H1 (cell line): Measurements from ENCODE around the gene TGOLN2. TPM values are rescaled to one million over a fixed set of nuclear protein-coding genes. Genes with fewer than 3 reads are reported as not detected.

ENCODE experiments used
- CTCF ChIA-PET: fragments of 300-600 bp; sonication (Branson Sonifier 250); formaldehyde crosslinking; loops from one replicate; lab custom pipeline; 2021; ENCODE audit not compliant: partially characterized antibody; lab: Charles Lee
- POLR2A ChIA-PET: fragments of 300-600 bp; sonication (Branson Sonifier 250); formaldehyde crosslinking; loops from one replicate; lab custom pipeline; 2021; ENCODE audit warnings: inconsistent platforms; ENCODE audit not compliant: partially characterized antibody; lab: Charles Lee
- DNase-seq, 2 experiments: peaks; one replicate each; pipeline versions ENCODE4 v3.0.0 to v3.0.0-alpha.2; 2010 to 2022; ENCODE audit warnings: low spot score in 2 of 2, low read depth in 1 of 2, mixed read lengths in 1 of 2
- FAIRE-seq: peaks from 2 replicates; lab custom pipeline; 2011; peaks lifted over from hg19 to GRCh38; lab: Jason Lieb, UNC
- H2AFZ ChIP-seq: 2 replicates; pipeline ENCODE4 v1.8.1; 2012; ENCODE audit warnings: low read length, inconsistent platforms
- H2AK5ac ChIP-seq: 2 replicates; pipeline ENCODE4 v1.6.1; 2013; ENCODE audit warnings: low read depth, low read length
- H2BK120ac ChIP-seq: replicated peaks from 2 replicates; pipeline ENCODE3; 2013; ENCODE audit warnings: low read depth, low read length, inconsistent platforms
- H2BK12ac ChIP-seq: 2 replicates; pipeline ENCODE4 v1.6.1; 2013; ENCODE audit warnings: low read depth, low read length
- H2BK15ac ChIP-seq: 2 replicates; pipeline ENCODE4 v1.6.1; 2013; ENCODE audit warnings: low read length
- H2BK20ac ChIP-seq: 2 replicates; pipeline ENCODE4 v1.6.1; 2013; ENCODE audit warnings: low read length
- H2BK5ac ChIP-seq: 2 replicates; pipeline ENCODE4 v1.6.1; 2013; ENCODE audit warnings: low read depth, low read length
- H3K14ac ChIP-seq: 2 replicates; pipeline ENCODE4 v1.6.1; 2013; ENCODE audit warnings: inconsistent platforms; ENCODE audit not compliant: insufficient read length
- H3K18ac ChIP-seq: 2 replicates; pipeline ENCODE4 v1.6.1; 2013; ENCODE audit warnings: low read length; ENCODE audit errors: extremely low read depth
- H3K23ac ChIP-seq: 2 replicates; pipeline ENCODE4 v1.6.1; 2013; ENCODE audit warnings: inconsistent platforms; ENCODE audit not compliant: insufficient read length
- H3K23me2 ChIP-seq: 2 replicates; pipeline ENCODE4 v1.6.1; 2013; ENCODE audit warnings: low read depth, low read length
- H3K27ac ChIP-seq: 2 replicates; pipeline ENCODE4 v1.6.1; 2011; ENCODE audit warnings: low read depth, low read length, inconsistent platforms
- H3K27me3 ChIP-seq, 4 experiments: replicated peaks in 1 of 4; 1 replicate in 1 of 4; 2 replicates in 3 of 4; pipeline versions ENCODE4 v1.6.1 to v1.8.1; 2011 to 2013; ENCODE audit warnings: low read length in 3 of 4, mild to moderate bottlenecking in 3 of 4, inconsistent platforms in 2 of 4, mixed read lengths in 2 of 4, moderate library complexity in 1 of 4; ENCODE audit not compliant: control insufficient read depth in 3 of 4, insufficient read depth in 3 of 4; ENCODE audit errors: extremely low read depth in 1 of 4
- H3K36me3 ChIP-seq, 4 experiments: 2 replicates each; pipeline versions ENCODE4 v1.6.1 to v1.8.1; 2011 to 2013; ENCODE audit warnings: mild to moderate bottlenecking in 4 of 4, low read length in 3 of 4, moderate library complexity in 2 of 4, control low read depth in 1 of 4, inconsistent platforms in 1 of 4; ENCODE audit not compliant: insufficient read depth in 4 of 4, control insufficient read depth in 2 of 4
- H3K4ac ChIP-seq: replicated peaks from 2 replicates; pipeline ENCODE3; 2013; ENCODE audit warnings: low read length, low read depth, mixed read lengths, inconsistent platforms; ENCODE audit not compliant: insufficient read length
- H3K4me1 ChIP-seq, 4 experiments: replicated peaks in 1 of 4; 1 replicate in 1 of 4; 2 replicates in 3 of 4; pipeline versions ENCODE4 v1.6.1 to v1.8.1; 2011 to 2013; ENCODE audit warnings: low read length in 3 of 4, inconsistent platforms in 2 of 4, mixed read lengths in 1 of 4; ENCODE audit not compliant: insufficient read depth in 4 of 4, control insufficient read depth in 3 of 4
- H3K4me2 ChIP-seq, 2 experiments: 2 replicates each; pipeline versions ENCODE4 v1.6.1 to v1.8.1; 2011 to 2013; ENCODE audit warnings: low read depth in 2 of 2, low read length in 2 of 2, control low read depth in 1 of 2, inconsistent platforms in 1 of 2, mild to moderate bottlenecking in 1 of 2; ENCODE audit not compliant: insufficient read depth in 1 of 2
- H3K4me3 ChIP-seq, 4 experiments: fragments of 200-600, 300-600 bp in 1 of 4; sonication (generic), shearing (Covaris generic), sonication (Bioruptor Twin) in 1 of 4; 2 replicates each; pipeline versions ENCODE4 v1.5.1 to v1.8.1; 2011 to 2016; ENCODE audit warnings: low read length in 4 of 4, low read depth in 3 of 4, control low read depth in 2 of 4, inconsistent platforms in 2 of 4, mild to moderate bottlenecking in 2 of 4, mixed read lengths in 1 of 4, moderate library complexity in 1 of 4; ENCODE audit not compliant: insufficient read depth in 2 of 4; ENCODE audit errors: extremely low read depth in 1 of 4
- H3K56ac ChIP-seq: replicated peaks from 2 replicates; pipeline ENCODE3; 2013; ENCODE audit warnings: low read depth, mild to moderate bottlenecking, mixed read lengths, low read length, inconsistent platforms; ENCODE audit not compliant: insufficient read length
- H3K79me1 ChIP-seq: 2 replicates; pipeline ENCODE4 v1.6.1; 2013; ENCODE audit warnings: low read depth, low read length, control low read depth
- H3K79me2 ChIP-seq, 2 experiments: 2 replicates each; pipeline versions ENCODE4 v1.6.1 to v1.8.1; 2012 to 2013; ENCODE audit warnings: low read length in 2 of 2, mild to moderate bottlenecking in 2 of 2, inconsistent platforms in 1 of 2; ENCODE audit not compliant: insufficient read depth in 2 of 2, control insufficient read depth in 1 of 2
- H3K9ac ChIP-seq, 4 experiments: replicated peaks in 1 of 4; 1 replicate in 1 of 4; 2 replicates in 3 of 4; pipeline versions ENCODE4 v1.6.1 to v1.8.1; 2011 to 2013; ENCODE audit warnings: low read depth in 3 of 4, low read length in 3 of 4, control low read depth in 2 of 4, mild to moderate bottlenecking in 2 of 4, moderate library complexity in 2 of 4, inconsistent platforms in 1 of 4; ENCODE audit errors: extremely low read depth in 1 of 4
- H3K9me3 ChIP-seq, 2 experiments: 2 replicates each; pipeline versions ENCODE4 v1.6.1 to v1.8.1; 2012 to 2013; ENCODE audit warnings: mild to moderate bottlenecking in 2 of 2, moderate library complexity in 2 of 2, control low read depth in 1 of 2, inconsistent platforms in 1 of 2, low read depth in 1 of 2, low read length in 1 of 2, mixed read lengths in 1 of 2; ENCODE audit not compliant: insufficient read depth in 2 of 2
- H4K20me1 ChIP-seq, 2 experiments: replicated peaks in 1 of 2; 2 replicates each; pipeline versions ENCODE3 to v1.8.1; 2011 to 2013; ENCODE audit warnings: inconsistent platforms in 2 of 2, low read length in 2 of 2, mild to moderate bottlenecking in 1 of 2; ENCODE audit not compliant: insufficient read depth in 2 of 2, control insufficient read depth in 1 of 2
- H4K5ac ChIP-seq: 2 replicates; pipeline ENCODE4 v1.6.1; 2013; ENCODE audit warnings: low read length, low read depth, mixed read lengths, inconsistent platforms; ENCODE audit not compliant: insufficient read length
- H4K8ac ChIP-seq: 2 replicates; pipeline ENCODE4 v1.8.0; 2013; ENCODE audit warnings: mild to moderate bottlenecking, moderate library complexity, low read length, inconsistent platforms; ENCODE audit not compliant: insufficient read depth; ENCODE audit errors: extremely low read depth
- H4K91ac ChIP-seq: replicated peaks from 2 replicates; pipeline ENCODE3; 2013; ENCODE audit warnings: low read length, mixed read lengths, inconsistent platforms; ENCODE audit not compliant: insufficient read length
- BCL11A ChIP-seq, 2 experiments: IDR thresholded peaks; one replicate each; pipeline ENCODE4 v1.6.1; 2011; ENCODE audit warnings: low read depth in 2 of 2, low read length in 2 of 2, mild to moderate bottlenecking in 2 of 2
- E2F6 ChIP-seq: IDR thresholded peaks from 2 replicates; pipeline ENCODE4 v1.6.1; 2012; ENCODE audit warnings: inconsistent platforms
- KDM5A ChIP-seq: fragments of 200-600 bp; IDR thresholded peaks from 2 replicates; pipeline ENCODE4 v1.7.1; 2012; ENCODE audit warnings: mild to moderate bottlenecking, low read length, inconsistent platforms, mixed read lengths
- RNF2 ChIP-seq: fragments of 200-900, 300-1000 bp; sonication (generic); IDR thresholded peaks from 2 replicates; pipeline ENCODE4 v1.7.1; 2016; ENCODE audit warnings: borderline replicate concordance, low read depth, mild to moderate bottlenecking, antibody characterized with exemption, low read length; ENCODE audit not compliant: poor library complexity, severe bottlenecking; ENCODE audit errors: missing control alignments
- SP2 ChIP-seq: IDR thresholded peaks from 2 replicates; pipeline ENCODE4 v1.6.1; 2012; ENCODE audit warnings: mild to moderate bottlenecking, low read length, inconsistent platforms
- SRF ChIP-seq: IDR thresholded peaks from 2 replicates; pipeline ENCODE4 v1.6.1; 2011; ENCODE audit warnings: mild to moderate bottlenecking, low read depth, low read length, moderate library complexity
- USF2 ChIP-seq: IDR thresholded peaks from 2 replicates; pipeline ENCODE4 v1.6.1; 2011; ENCODE audit warnings: low read length, improper control_type of control experiment
- WGBS, 2 experiments: shearing (Covaris generic) in 1 of 2; methylation state at CpG; one replicate each; pipeline versions ENCODE4 v1.1.6 to v1.1.7; 2013 to 2015; ENCODE audit warnings: low lambda C conversion rate in 2 of 2, mixed read lengths in 2 of 2, inconsistent platforms in 1 of 2, low coverage in 1 of 2, missing lambda C conversion rate in 1 of 2; ENCODE audit not compliant: insufficient replicate concordance in 2 of 2, insufficient coverage in 1 of 2, insufficient read length in 1 of 2; ENCODE audit errors: extremely low coverage in 1 of 2, missing lambda C conversion rate in 1 of 2; 5-methylcytosine and 5-hydroxymethylcytosine counted together
- polyA plus RNA-seq, 7 experiments: library from polyadenylated mRNA; depleted of rRNA in 3 of 7; stranded (reverse) in 5 of 7; unstranded in 2 of 7; fragments of >200 nt in 5 of 7; fragments of 200-250 nt in 2 of 7; gene quantifications; 1 replicate in 5 of 7; 2 replicates in 1 of 7; 4 replicates in 1 of 7; pipeline versions ENCODE4 v1.2.1 to v1.2.3, GENCODE V29; 2011 to 2013; ENCODE audit warnings: missing spikeins in 2 of 7, mixed read lengths in 2 of 7
- total RNA-seq: library from RNA; stranded (reverse); fragmentation: NEBNext Ultra II Directional; extraction: Animal tissue kit (Norgen Biotek cat#: 25700); gene quantifications from 2 replicates; pipeline ENCODE4 v1.2.1, GENCODE V29; 2021

Gene TGOLN2
- total and polyA plus RNA-seq, 2 of the 8 experiments (the other 6 are each of a cell fraction or from before 2014, with no cell fraction given), result 33.9 to 38.9 TPM

- no peak overlapping the region for H4K8ac ChIP-seq
- no peak overlapping the region for H3K4me2 ChIP-seq
- no peak overlapping the region for H2BK20ac ChIP-seq
- no peaks in the 10 kb centered on the region for H3K9me3 ChIP-seq
- H2AK5ac ChIP-seq, result no peak overlapping the region
- no peak overlapping the region for H3K4ac ChIP-seq
- peaks cover 5% of the 10 kb centered on the region; the same call in 1 of the 2 replicates for H3K79me1 ChIP-seq
- no peak overlapping the region for H3K4me3 ChIP-seq
- no peak overlapping the region for H3K27ac ChIP-seq
- no peak overlapping the region for H2BK5ac ChIP-seq
- no peak overlapping the region for H4K91ac ChIP-seq
- no peak for DNase-seq
- H3K4me1 ChIP-seq, result peaks cover 3 to 19% (median 12%) of the 10 kb centered on the region in 4 experiments
- POLR2A ChIA-PET, result interaction anchor here (0.9 to 1.8 kb wide), 3 partner anchors 9 to 128 kb away, joined by 3 to 7 read pairs (median 4); no protein-coding TSS in a partner anchor
- no peak for FAIRE-seq
- no peak overlapping the region for H2BK120ac ChIP-seq
- H3K18ac ChIP-seq, result no peak overlapping the region
- no peaks in the 10 kb centered on the region; the same call in 1 of the 2 replicates for H3K23me2 ChIP-seq
- H3K9ac ChIP-seq, result no peak overlapping the region
- CTCF ChIA-PET, result interaction anchor here (2.7 to 15.9 kb wide), 5 partner anchors 16 to 138 kb away, joined by 9 to 283 read pairs (median 117); partner anchors contain the start of gene TCF7L1
- H2BK15ac ChIP-seq, result no peak overlapping the region
- H2AFZ ChIP-seq, result no peak overlapping the region
- H2BK12ac ChIP-seq, result no peak overlapping the region
- H3K27me3 ChIP-seq, result no peaks in the 10 kb centered on the region
- H3K36me3 ChIP-seq, result no peaks in the 10 kb centered on the region
- no peak overlapping the region for H3K56ac ChIP-seq
- H4K20me1 ChIP-seq, result peaks cover 15 to 25% of the 10 kb centered on the region in 2 experiments
- no peak overlapping the region for H3K23ac ChIP-seq
- H3K79me2 ChIP-seq, result peaks cover 0 to 78% of the 10 kb centered on the region in 2 experiments; a peak in 3 of 4 replicates
- no peak overlapping the region for H3K14ac ChIP-seq
- H4K5ac ChIP-seq, result no peak overlapping the region
- WGBS, 2 experiments, result 93% methylated on average over 5 of the region's 6 CpGs; no CpG with 5 or more reads in 1 of the 2 experiments
- TF ChIP-seq USF2 (no peak), BCL11A (IDR thresholded peaks at IDR 0.05; ENCODE audit: low read depth in 2 of 2, low read length in 2 of 2) (no peak), SP2 (no peak), SRF (no peak), KDM5A (no peak), E2F6 (no peak), RNF2 (no peak)
Observed at GRCh38 chr2:85269959-85270358, 57.8 kb downstream of the TGOLN2 start.
